Measurements from ENCODE around the gene VWDE. TPM values are rescaled to one million over a fixed set of nuclear protein-coding genes. Genes with fewer than 3 reads are reported as not detected.

VWDE gene
- polyA plus RNA-seq, 1 donor from 2014 or later: 0.27 TPM

- TF ChIP-seq EZH2 (IDR thresholded peaks at IDR 0.05; ENCODE audit: borderline replicate concordance, insufficient read depth, low read length, poor library complexity, severe bottlenecking) (no peak), MXI1 (conservative IDR thresholded peaks at IDR 0.05; ENCODE audit: poor library complexity, severe bottlenecking) (no peak), SMC3 (conservative IDR thresholded peaks at IDR 0.05; ENCODE audit: poor library complexity) (no peak), CTCF (IDR thresholded peaks at IDR 0.05; ENCODE audit: poor library complexity, severe bottlenecking) (no peak), POLR2AphosphoS5 (IDR thresholded peaks at IDR 0.05) (no peak), EP300 (conservative IDR thresholded peaks at IDR 0.05; ENCODE audit: poor library complexity, severe bottlenecking) (no peak), REST (IDR thresholded peaks at IDR 0.05; ENCODE audit: borderline replicate concordance) (no peak)
- H3K9me2 ChIP-seq (ENCODE audit: insufficient read depth, low read length): no peaks in the 10 kb centered on the region
- no peak overlapping the region for H3K27ac ChIP-seq (ENCODE audit: low read length)
Observed at GRCh38 chr7:12337095-12337494, 66.6 kb downstream of the VWDE start.

GRCh38 chr7:12328888-12329770 lies 74.5 kb downstream of the VWDE start:
- no peak for TF ChIP-seq RAD21 (conservative IDR thresholded peaks at IDR 0.05)
- TF ChIP-seq EP300 (conservative IDR thresholded peaks at IDR 0.05; ENCODE audit: poor library complexity, severe bottlenecking): no peak
- no peak for TF ChIP-seq POLR2AphosphoS5 (IDR thresholded peaks at IDR 0.05)
- TF ChIP-seq TAF1 (IDR thresholded peaks at IDR 0.05; ENCODE audit: low read depth): no peak
- no peak overlapping the region for H3K27ac ChIP-seq (ENCODE audit: low read length)
- H3K36me3 ChIP-seq (ENCODE audit: insufficient read depth, low read length): no peaks in the 10 kb centered on the region
- H3K4me3 ChIP-seq (ENCODE audit: low read length): no peak overlapping the region
- no peaks in the 10 kb centered on the region for H3K9me3 ChIP-seq (ENCODE audit: low read length)
- H3K9ac ChIP-seq (ENCODE audit: low read length): no peak overlapping the region
- no peaks in the 10 kb centered on the region for H3K79me2 ChIP-seq (replicated peaks; ENCODE audit: insufficient read depth, low read length)
- H4K20me1 ChIP-seq (ENCODE audit: insufficient read depth): no peaks in the 10 kb centered on the region
- H3F3A ChIP-seq (ENCODE audit: insufficient read depth, low read length, poor library complexity, severe bottlenecking): no peaks in the 10 kb centered on the region
- no peak overlapping the region for H3K4me2 ChIP-seq (ENCODE audit: low read length)
- H2AFZ ChIP-seq (ENCODE audit: low read depth, low read length): no peak overlapping the region
- H3K9me2 ChIP-seq (ENCODE audit: insufficient read depth, low read length): no peaks in the 10 kb centered on the region
- no peaks in the 10 kb centered on the region for H3K27me3 ChIP-seq (ENCODE audit: insufficient read depth, low read depth, low read length)

More at GRCh38 chr7:12337095-12337494, 66.6 kb downstream of the VWDE start:
- Histone ChIP-seq H3K4me2 (ENCODE audit: low read length) (no peak overlapping the region), H3K9me3 (ENCODE audit: low read length) (no peaks in the 10 kb centered on the region), H3K9ac (ENCODE audit: low read length) (no peak overlapping the region), H3K79me2 (replicated peaks; ENCODE audit: insufficient read depth, low read length) (no peaks in the 10 kb centered on the region), H3F3A (ENCODE audit: insufficient read depth, low read length, poor library complexity, severe bottlenecking) (no peaks in the 10 kb centered on the region), H4K20me1 (ENCODE audit: insufficient read depth) (no peaks in the 10 kb centered on the region), H2AFZ (ENCODE audit: low read depth, low read length) (no peak overlapping the region), H3K4me3 (ENCODE audit: low read length) (no peak overlapping the region), H3K36me3 (ENCODE audit: insufficient read depth, low read length) (no peaks in the 10 kb centered on the region), H3K27me3 (ENCODE audit: insufficient read depth, low read depth, low read length) (no peaks in the 10 kb centered on the region)

Data from neural cell (in vitro differentiated cells).